Activated CD8-positive, alpha-beta T cell treated with anti-CD3 and anti-CD28 coated beads for 36 hours (primary cell): ENCODE data around the gene CHRNA1. TPM values are rescaled to one million over a fixed set of nuclear protein-coding genes. Genes with fewer than 3 reads are reported as not detected.

Experiments
- ATAC-seq: fragments of 200-7000 bp; cut with Tn5 transposase; one replicate; pipeline ENCODE4 v1.10.0; 2021; ENCODE audit warnings: mild to moderate bottlenecking, moderate library complexity
- CTCF ChIA-PET: fragments of 350-600 bp; sonication (Branson Sonifier 250); formaldehyde crosslinking; loops from one replicate; lab custom pipeline; 2021; ENCODE audit warnings: antibody characterized with exemption; lab: Charles Lee
- POLR2A ChIA-PET: fragments of 350-600 bp; sonication (Branson Sonifier 250); formaldehyde crosslinking; loops from one replicate; lab custom pipeline; 2021; ENCODE audit warnings: antibody characterized with exemption; lab: Charles Lee
- DNase-seq: peaks from one replicate; pipeline ENCODE4 v3.0.0-alpha.2; 2020
- H3K27ac Mint-ChIP-seq: one replicate; pipeline ENCODE4 v1.8.0; 2021; ENCODE audit warnings: mild to moderate bottlenecking, mixed read lengths
- H3K27me3 Mint-ChIP-seq: one replicate; pipeline ENCODE4 v1.8.0; 2021; ENCODE audit warnings: mixed read lengths
- H3K36me3 Mint-ChIP-seq: one replicate; pipeline ENCODE4 v1.8.0; 2021; ENCODE audit warnings: low read depth, mixed read lengths
- H3K4me1 Mint-ChIP-seq: one replicate; pipeline ENCODE4 v1.8.0; 2021; ENCODE audit warnings: low read depth, mixed read lengths
- H3K4me3 Mint-ChIP-seq: one replicate; pipeline ENCODE4 v1.8.0; 2021; ENCODE audit warnings: mild to moderate bottlenecking, moderate library complexity, mixed read lengths
- H3K9me3 Mint-ChIP-seq: one replicate; pipeline ENCODE4 v1.8.0; 2021; ENCODE audit warnings: mixed read lengths
- CTCF ChIP-seq: fragments of 200-600 bp; IDR thresholded peaks from one replicate; pipeline ENCODE4 v1.8.0; 2022; ENCODE audit warnings: antibody characterized with exemption, mild to moderate bottlenecking
- intact Hi-C: fragments of 100-400 bp; cut with micrococcal nuclease; formaldehyde crosslinking; loops from one replicate; pipeline ENCODE4 v1.10.0; 2022
- total RNA-seq, 2 experiments: library from RNA; stranded (reverse); gene quantifications; one replicate each; pipeline ENCODE4 v1.2.3, GENCODE V29; 2021

CHRNA1 gene
- not detected for total RNA-seq

- no peak for TF ChIP-seq CTCF
- Mint-ChIP-seq H3K9me3 (no peaks in the 10 kb centered on the region), H3K4me3 (no peak within 1 kb of the TSS), H3K27me3 (no peaks in the 10 kb centered on the region), H3K27ac (no peak within 1 kb of the TSS), H3K4me1 (peaks cover 9% of the 10 kb centered on the region), H3K36me3 (no peaks in the 10 kb centered on the region)
- ChIA-PET CTCF (interaction anchor here (0.8 to 5.0 kb wide), 8 partner anchors 11 to 241 kb away, joined by 3 to 34 read pairs (median 4); partner anchors contain the start of gene CHN1), POLR2A (interaction anchor here (0.6 to 0.7 kb wide), 2 partner anchors 34 to 1794 kb away, joined by 3 read pairs; no protein-coding TSS in a partner anchor)
- ATAC-seq (no peak), DNase-seq (no peak)
- intact Hi-C loops: no loop called here
These were observed at the start of gene CHRNA1 for GRCh38 chr2:174764280-174765255. CHRNA1 (minus strand) TSS chr2:174764472; CDS start chr2:174764394, 78 bp downstream.

- no peak for TF ChIP-seq CTCF
- CTCF ChIA-PET: interaction anchor here (0.9 to 1.6 kb wide), 6 partner anchors 9 to 150 kb away, joined by 3 to 9 read pairs (median 4); no protein-coding TSS in a partner anchor
- intact Hi-C loops: no loop called here
- Mint-ChIP-seq H3K4me3 (no peak overlapping the region), H3K36me3 (no peaks in the 10 kb centered on the region), H3K27ac (no peak overlapping the region), H3K9me3 (no peaks in the 10 kb centered on the region), H3K4me1 (peaks cover 6% of the 10 kb centered on the region), H3K27me3 (no peaks in the 10 kb centered on the region)
- no peak for ATAC-seq
- DNase-seq: no peak
- POLR2A ChIA-PET: no interaction called here
These were observed 47.8 kb upstream of the CHRNA1 start for GRCh38 chr2:174812037-174812436.

- no peak for TF ChIP-seq CTCF
- Mint-ChIP-seq H3K27me3 (no peaks in the 10 kb centered on the region), H3K27ac (no peak overlapping the region), H3K9me3 (no peaks in the 10 kb centered on the region), H3K4me3 (no peak overlapping the region), H3K4me1 (peaks cover 6% of the 10 kb centered on the region), H3K36me3 (no peaks in the 10 kb centered on the region)
- no peak for ATAC-seq
- DNase-seq: no peak
- ChIA-PET POLR2A (no interaction called here), CTCF (interaction anchor here (0.8 kb wide), 1 partner anchor 37 kb away, joined by 3 read pairs; no protein-coding TSS in a partner anchor)
- intact Hi-C loops: no loop called here
These were observed 43.7 kb upstream of the CHRNA1 start for GRCh38 chr2:174807931-174808330.

- Mint-ChIP-seq H3K4me1 (peaks cover 6% of the 10 kb centered on the region), H3K4me3 (no peak overlapping the region), H3K36me3 (no peaks in the 10 kb centered on the region), H3K27ac (no peak overlapping the region), H3K27me3 (no peaks in the 10 kb centered on the region), H3K9me3 (no peaks in the 10 kb centered on the region)
- POLR2A ChIA-PET: interaction anchor here (1.2 kb wide), 1 partner anchor 9 kb away, joined by 4 read pairs; no protein-coding TSS in a partner anchor
- intact Hi-C loops: no loop called here
- no peak for TF ChIP-seq CTCF
- no peak for ATAC-seq
- CTCF ChIA-PET: interaction anchor here (0.7 to 1.5 kb wide), 5 partner anchors 9 to 109 kb away, joined by 3 to 4 read pairs (median 4); no protein-coding TSS in a partner anchor
- DNase-seq: no peak
These were observed 41.5 kb upstream of the CHRNA1 start for GRCh38 chr2:174805803-174806202.

GRCh38 chr2:174802459-174802858 is 38.2 kb upstream of the CHRNA1 start:
- no peak for ATAC-seq
- H3K4me3 Mint-ChIP-seq: no peak overlapping the region
- H3K36me3 Mint-ChIP-seq: no peaks in the 10 kb centered on the region
- intact Hi-C loops: no loop called here
- ChIA-PET CTCF (no interaction called here), POLR2A (no interaction called here)
- TF ChIP-seq CTCF: no peak
- no peak overlapping the region for H3K27ac Mint-ChIP-seq
- no peaks in the 10 kb centered on the region for H3K9me3 Mint-ChIP-seq
- no peaks in the 10 kb centered on the region for H3K27me3 Mint-ChIP-seq
- H3K4me1 Mint-ChIP-seq: no peaks in the 10 kb centered on the region
- no peak for DNase-seq
